OCI-LY3 (cell line): ENCODE results near the gene STRN4.

Experiments used
- H2AFZ ChIP-seq: fragments of 200-600, 300-600 bp; shearing (Covaris generic); 2 replicates; pipeline ENCODE4 v1.6.0; 2014; ENCODE audit warnings: antibody characterized with exemption, low read depth, low read length
- H3K27ac ChIP-seq: fragments of 200-600, 300-600 bp; sonication (generic); 2 replicates; pipeline ENCODE4 v1.5.1; 2014; ENCODE audit warnings: mild to moderate bottlenecking, low read length, moderate library complexity, mixed read lengths
- H3K27me3 ChIP-seq: fragments of 200-600, 300-600 bp; sonication (generic); 2 replicates; pipeline ENCODE4 v1.6.1; 2014; ENCODE audit warnings: low read depth, low read length, mixed read lengths
- H3K36me3 ChIP-seq: fragments of 200-600, 300-600 bp; sonication (generic); replicated peaks from 2 replicates; pipeline ENCODE3; 2014; ENCODE audit warnings: low read depth, low read length, mixed read lengths
- H3K4me1 ChIP-seq: fragments of 300-600, 200-600 bp; sonication (generic); 2 replicates; pipeline ENCODE4 v1.6.1; 2014; ENCODE audit warnings: low read length, mixed read lengths
- H3K4me2 ChIP-seq: fragments of 200-600, 300-600 bp; sonication (generic); 2 replicates; pipeline ENCODE4 v1.6.1; 2014; ENCODE audit warnings: low read length, mixed read lengths
- H3K4me3 ChIP-seq: fragments of 300-600, 200-600 bp; sonication (generic); 2 replicates; pipeline ENCODE4 v1.5.1; 2014; ENCODE audit warnings: antibody characterized with exemption, mild to moderate bottlenecking, low read length, moderate library complexity
- H3K79me2 ChIP-seq: fragments of 300-600, 200-600 bp; shearing (Covaris generic); 2 replicates; pipeline ENCODE4 v1.6.1; 2014; ENCODE audit warnings: mild to moderate bottlenecking, low read length, mixed read lengths
- H3K9ac ChIP-seq: fragments of 300-600, 200-600 bp; shearing (Covaris generic); 2 replicates; pipeline ENCODE4 v1.6.0; 2014; ENCODE audit warnings: mild to moderate bottlenecking, low read length, moderate library complexity
- H3K9me3 ChIP-seq: fragments of 200-600, 300-600 bp; shearing (Covaris generic); 2 replicates; pipeline ENCODE4 v1.6.1; 2014; ENCODE audit warnings: low read length, mixed read lengths; ENCODE audit not compliant: insufficient read depth
- H4K20me1 ChIP-seq: fragments of 200-600, 300-600 bp; sonication (generic); 2 replicates; pipeline ENCODE4 v1.6.1; 2016; ENCODE audit warnings: low read length, mixed read lengths; ENCODE audit not compliant: insufficient read depth
- EZH2phosphoT487 ChIP-seq: fragments of 200-600 bp; shearing (Covaris generic); IDR thresholded peaks from 2 replicates; pipeline ENCODE4 v1.6.1; 2018; ENCODE audit warnings: antibody characterized with exemption, mixed run types, low read depth
- TF ChIP-seq, protein P1 (sequence below): fragments of 200-600, 300-600 bp; sonication (generic); IDR thresholded peaks from 2 replicates; pipeline ENCODE4 v1.5.1; 2014; ENCODE audit warnings: antibody characterized with exemption, low read length, low read depth

STRN4 gene

DNA sequence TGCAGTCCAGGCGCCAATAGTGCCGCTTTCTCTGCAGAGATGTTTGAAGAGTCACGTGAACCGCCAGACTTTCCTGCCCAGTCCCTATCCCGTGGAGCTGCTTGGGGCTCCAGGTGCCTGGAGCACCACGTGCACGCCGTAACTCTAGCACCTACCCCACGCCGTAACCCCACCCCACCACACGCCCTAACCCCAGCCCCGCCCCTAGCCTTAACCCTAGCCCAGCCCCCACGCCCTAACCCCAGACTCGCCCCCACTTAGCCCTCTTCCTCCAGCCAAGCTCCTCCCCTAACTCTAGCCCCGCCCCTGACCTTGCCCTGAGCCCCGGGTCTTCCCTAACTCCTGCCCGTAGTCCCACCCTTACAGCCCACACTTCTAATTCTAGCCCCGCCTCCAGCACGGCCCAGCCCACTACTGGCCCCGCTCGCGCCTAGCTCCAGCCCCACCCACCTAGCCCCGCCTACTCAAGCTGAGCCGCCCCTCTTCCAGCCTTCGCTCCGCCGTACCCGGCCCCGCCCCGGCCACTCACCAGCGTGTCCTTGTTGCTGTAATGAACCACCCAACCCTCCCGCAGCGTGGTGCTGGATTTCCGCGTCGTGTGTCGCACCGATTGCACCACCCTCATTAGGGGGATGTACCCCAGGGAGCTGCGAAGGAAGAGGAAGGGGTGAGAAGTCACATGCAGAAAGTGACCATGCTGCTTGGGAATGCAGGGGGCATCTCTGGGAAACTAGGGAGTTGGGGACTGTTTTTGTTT, 48.9 kb downstream of the STRN4 start:
- H3K4me2 ChIP-seq, result no peak overlapping the region
- 0 out of 2 replicates have a peak, but pooled peaks cover 4% of the 10 kb centered on the region for H4K20me1 ChIP-seq
- H3K9me3 ChIP-seq, result no peaks in the 10 kb centered on the region
- H3K4me1 ChIP-seq, result no peaks in the 10 kb centered on the region
- H3K4me3 ChIP-seq, result no peak overlapping the region
- no peaks in the 10 kb centered on the region for H3K27me3 ChIP-seq
- no peak overlapping the region for H3K27ac ChIP-seq
- no peak for TF ChIP-seq EZH2phosphoT487
- TF ChIP-seq, protein P1, sequence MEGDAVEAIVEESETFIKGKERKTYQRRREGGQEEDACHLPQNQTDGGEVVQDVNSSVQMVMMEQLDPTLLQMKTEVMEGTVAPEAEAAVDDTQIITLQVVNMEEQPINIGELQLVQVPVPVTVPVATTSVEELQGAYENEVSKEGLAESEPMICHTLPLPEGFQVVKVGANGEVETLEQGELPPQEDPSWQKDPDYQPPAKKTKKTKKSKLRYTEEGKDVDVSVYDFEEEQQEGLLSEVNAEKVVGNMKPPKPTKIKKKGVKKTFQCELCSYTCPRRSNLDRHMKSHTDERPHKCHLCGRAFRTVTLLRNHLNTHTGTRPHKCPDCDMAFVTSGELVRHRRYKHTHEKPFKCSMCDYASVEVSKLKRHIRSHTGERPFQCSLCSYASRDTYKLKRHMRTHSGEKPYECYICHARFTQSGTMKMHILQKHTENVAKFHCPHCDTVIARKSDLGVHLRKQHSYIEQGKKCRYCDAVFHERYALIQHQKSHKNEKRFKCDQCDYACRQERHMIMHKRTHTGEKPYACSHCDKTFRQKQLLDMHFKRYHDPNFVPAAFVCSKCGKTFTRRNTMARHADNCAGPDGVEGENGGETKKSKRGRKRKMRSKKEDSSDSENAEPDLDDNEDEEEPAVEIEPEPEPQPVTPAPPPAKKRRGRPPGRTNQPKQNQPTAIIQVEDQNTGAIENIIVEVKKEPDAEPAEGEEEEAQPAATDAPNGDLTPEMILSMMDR, result no peak
- H3K79me2 ChIP-seq, result no peaks in the 10 kb centered on the region
- H3K9ac ChIP-seq, result no peak overlapping the region
- H3K36me3 ChIP-seq, result peaks cover 51% of the 10 kb centered on the region
- no peak overlapping the region for H2AFZ ChIP-seq

DNA sequence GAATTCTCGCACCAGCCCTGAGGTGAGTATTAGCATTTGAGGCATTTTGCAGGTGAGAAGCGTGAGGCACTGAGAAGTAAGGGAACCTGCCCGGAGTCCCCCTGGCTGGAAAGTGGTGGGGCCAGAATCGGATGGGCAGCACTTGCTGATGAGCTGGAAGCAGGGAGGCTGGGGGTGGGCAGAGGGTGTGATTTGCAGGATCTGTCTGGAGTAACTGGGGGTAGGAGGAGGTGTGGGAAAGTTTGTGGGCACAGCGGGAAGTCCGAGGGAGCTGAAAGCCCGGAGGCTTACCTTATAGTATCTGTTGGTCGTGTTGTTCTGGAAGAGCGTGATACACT, 49.4 kb downstream of the STRN4 start:
- Histone ChIP-seq H4K20me1 (0 out of 2 replicates have a peak, but pooled peaks cover 4% of the 10 kb centered on the region), H3K79me2 (no peaks in the 10 kb centered on the region), H3K4me2 (no peak overlapping the region), H3K4me1 (no peaks in the 10 kb centered on the region), H3K4me3 (no peak overlapping the region), H3K27ac (no peak overlapping the region), H3K36me3 (peaks cover 52% of the 10 kb centered on the region), H3K27me3 (no peaks in the 10 kb centered on the region), H3K9me3 (no peaks in the 10 kb centered on the region), H3K9ac (no peak overlapping the region), H2AFZ (no peak overlapping the region)
- TF ChIP-seq EZH2phosphoT487, result no peak
- TF ChIP-seq, protein P1, result no peak

DNA sequence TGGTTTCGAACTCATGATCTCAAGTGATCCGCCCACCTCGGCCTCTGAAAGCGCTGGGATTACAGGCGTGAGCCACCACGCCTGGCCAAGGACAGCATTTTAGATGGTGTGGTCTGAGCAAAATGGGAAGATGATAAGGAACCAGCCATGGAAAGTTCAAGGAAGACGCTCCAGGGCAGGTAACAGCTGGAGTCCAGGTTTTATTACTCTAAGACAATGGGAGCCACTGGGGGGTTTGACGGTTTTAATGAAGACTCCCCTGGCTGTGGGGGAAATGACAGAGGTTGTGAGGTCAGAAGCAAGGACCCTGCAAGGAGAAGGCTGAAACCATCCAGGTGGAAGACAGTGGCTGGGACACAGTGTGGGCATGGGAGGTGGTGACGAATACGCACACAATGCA, 50.2 kb downstream of the STRN4 start:
- no peaks in the 10 kb centered on the region for H3K4me1 ChIP-seq
- H3K9ac ChIP-seq, result no peak overlapping the region
- TF ChIP-seq, protein P1, result no peak
- no peak for TF ChIP-seq EZH2phosphoT487
- peaks cover 57% of the 10 kb centered on the region for H3K36me3 ChIP-seq
- no peaks in the 10 kb centered on the region for H3K79me2 ChIP-seq
- no peak overlapping the region for H3K4me3 ChIP-seq
- no peaks in the 10 kb centered on the region for H3K9me3 ChIP-seq
- H3K4me2 ChIP-seq, result no peak overlapping the region
- no peaks in the 10 kb centered on the region for H3K27me3 ChIP-seq
- no peak overlapping the region for H3K27ac ChIP-seq
- no peak overlapping the region for H2AFZ ChIP-seq
- H4K20me1 ChIP-seq, result 0 out of 2 replicates have a peak, but pooled peaks cover 4% of the 10 kb centered on the region

DNA sequence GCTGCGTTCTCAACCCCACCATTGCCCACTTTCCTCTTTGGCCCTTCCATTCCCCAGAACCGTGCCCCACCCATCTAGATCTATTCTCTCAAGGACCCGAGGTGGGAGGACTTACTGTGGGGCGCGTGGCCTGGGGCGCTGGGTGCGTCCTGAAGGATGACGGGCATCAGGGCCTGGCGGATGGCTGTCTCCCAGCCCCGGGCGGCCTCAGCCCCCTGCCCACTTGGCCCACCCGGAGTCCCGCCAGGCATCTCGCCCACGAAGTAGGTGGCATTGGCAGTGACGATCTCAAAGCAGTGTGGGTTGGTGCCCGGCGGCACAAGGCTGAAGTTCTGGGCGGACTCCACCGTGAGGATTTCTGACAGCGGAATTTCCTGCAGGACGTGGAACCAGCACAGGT, 52.5 kb downstream of the STRN4 start:
- Histone ChIP-seq H3K4me1 (no peaks in the 10 kb centered on the region), H4K20me1 (no peaks in the 10 kb centered on the region), H3K4me2 (no peak overlapping the region), H2AFZ (no peak overlapping the region), H3K9ac (no peak overlapping the region), H3K27me3 (no peaks in the 10 kb centered on the region), H3K27ac (no peak overlapping the region), H3K4me3 (no peak overlapping the region), H3K36me3 (peaks cover 65% of the 10 kb centered on the region), H3K79me2 (no peaks in the 10 kb centered on the region), H3K9me3 (no peaks in the 10 kb centered on the region)
- TF ChIP-seq EZH2phosphoT487, result no peak
- TF ChIP-seq, protein P1, result no peak
